Smooth muscle cell (in vitro differentiated cells): ENCODE data around the gene SLC35F4. TPM values are rescaled to one million over a fixed set of nuclear protein-coding genes. Genes with fewer than 3 reads are reported as not detected.

Experiments
- DNase-seq: peaks from one replicate; lab custom pipeline; 2025; ENCODE audit not compliant: unreplicated experiment; lab: John Stamatoyannopoulos, UW
- H2AFZ ChIP-seq: fragments of 200-600 bp; sonication (generic); 2 replicates; pipeline ENCODE4 v1.6.0; 2016; ENCODE audit warnings: antibody characterized with exemption, low read depth, mild to moderate bottlenecking
- H3F3A ChIP-seq: fragments of 200-600 bp; sonication (generic); 2 replicates; pipeline ENCODE4 v1.6.0; 2017; ENCODE audit warnings: antibody characterized with exemption, low read depth
- H3K27ac ChIP-seq: fragments of 200-600 bp; sonication (generic); 2 replicates; pipeline ENCODE4 v1.5.1; 2016; ENCODE audit warnings: low read depth, mild to moderate bottlenecking
- H3K27me3 ChIP-seq: fragments of 200-600 bp; sonication (generic); 2 replicates; pipeline ENCODE4 v1.6.1; 2016; ENCODE audit warnings: low read depth, mild to moderate bottlenecking
- H3K36me3 ChIP-seq: fragments of 200-600 bp; sonication (generic); 2 replicates; pipeline ENCODE4 v1.5.1; 2016; ENCODE audit warnings: low read depth
- H3K4me1 ChIP-seq: fragments of 200-600 bp; sonication (generic); 2 replicates; pipeline ENCODE4 v1.5.1; 2016; ENCODE audit warnings: low read depth
- H3K4me2 ChIP-seq: fragments of 200-600 bp; sonication (generic); 2 replicates; pipeline ENCODE4 v1.6.0; 2016; ENCODE audit warnings: mild to moderate bottlenecking
- H3K4me3 ChIP-seq: fragments of 200-600 bp; sonication (generic); 2 replicates; pipeline ENCODE4 v1.5.1; 2016; ENCODE audit warnings: mild to moderate bottlenecking
- H3K79me2 ChIP-seq: fragments of 200-600 bp; sonication (generic); 2 replicates; pipeline ENCODE4 v1.6.0; 2016; ENCODE audit warnings: low read depth, mild to moderate bottlenecking
- H3K9ac ChIP-seq: fragments of 200-600 bp; sonication (generic); 2 replicates; pipeline ENCODE4 v1.6.0; 2016; ENCODE audit warnings: low read depth
- H3K9me3 ChIP-seq: fragments of 200-600 bp; sonication (generic); replicated peaks from 2 replicates; pipeline ENCODE4 v1.5.1; 2016; ENCODE audit warnings: low read depth
- H4K20me1 ChIP-seq: fragments of 200-600 bp; sonication (generic); 2 replicates; pipeline ENCODE4 v1.6.0; 2016; ENCODE audit warnings: low read depth
- WGBS: methylation state at CpG from one replicate; pipeline ENCODE4 v1.1.7; 2016; ENCODE audit warnings: low lambda C conversion rate; 5-methylcytosine and 5-hydroxymethylcytosine counted together
- polyA plus RNA-seq: library from polyadenylated mRNA; unstranded; fragments of >200 nt; fragmentation: Nextera tagmentation; extraction: Ambion mirVana; gene quantifications from 2 replicates; pipeline ENCODE4 v1.2.1, GENCODE V29; 2016
- total RNA-seq: library from RNA; depleted of rRNA; stranded (reverse); fragments of >200 nt; gene quantifications from 2 replicates; pipeline ENCODE4 v1.2.3, GENCODE V29; 2014
- TF ChIP-seq, protein P1 (sequence below): fragments of 200-600 bp; sonication (generic); IDR thresholded peaks from 2 replicates; pipeline ENCODE4 v1.5.1; 2017; ENCODE audit warnings: borderline replicate concordance, mild to moderate bottlenecking, antibody characterized with exemption; ENCODE audit not compliant: insufficient read depth, poor library complexity, severe bottlenecking

Gene SLC35F4
- total and polyA plus RNA-seq, 2 experiments from 2014 or later, result not detected

DNA sequence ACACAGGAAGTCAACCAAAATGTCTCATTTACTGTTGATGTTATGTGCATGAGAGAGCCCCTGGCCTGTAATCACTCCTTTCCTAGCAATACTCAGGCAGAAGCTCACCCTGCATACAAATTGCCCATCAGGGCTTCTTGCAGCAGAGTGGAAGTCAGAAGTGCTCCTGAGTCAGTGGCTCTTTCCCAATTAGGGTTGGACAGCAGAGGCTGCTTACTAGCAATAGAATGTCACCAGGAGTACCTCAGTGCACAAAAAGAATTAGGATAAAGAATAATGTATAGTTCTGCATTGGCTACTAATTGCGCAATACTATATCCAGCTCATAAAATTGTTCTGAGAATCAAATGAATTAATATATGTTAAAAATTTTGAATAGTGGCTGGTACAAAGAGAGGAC lies 161.1 kb downstream of the SLC35F4 start:
- H2AFZ ChIP-seq, result no peak overlapping the region
- no peak overlapping the region for H3K9ac ChIP-seq
- no peaks in the 10 kb centered on the region for H3K79me2 ChIP-seq
- TF ChIP-seq, protein P1, sequence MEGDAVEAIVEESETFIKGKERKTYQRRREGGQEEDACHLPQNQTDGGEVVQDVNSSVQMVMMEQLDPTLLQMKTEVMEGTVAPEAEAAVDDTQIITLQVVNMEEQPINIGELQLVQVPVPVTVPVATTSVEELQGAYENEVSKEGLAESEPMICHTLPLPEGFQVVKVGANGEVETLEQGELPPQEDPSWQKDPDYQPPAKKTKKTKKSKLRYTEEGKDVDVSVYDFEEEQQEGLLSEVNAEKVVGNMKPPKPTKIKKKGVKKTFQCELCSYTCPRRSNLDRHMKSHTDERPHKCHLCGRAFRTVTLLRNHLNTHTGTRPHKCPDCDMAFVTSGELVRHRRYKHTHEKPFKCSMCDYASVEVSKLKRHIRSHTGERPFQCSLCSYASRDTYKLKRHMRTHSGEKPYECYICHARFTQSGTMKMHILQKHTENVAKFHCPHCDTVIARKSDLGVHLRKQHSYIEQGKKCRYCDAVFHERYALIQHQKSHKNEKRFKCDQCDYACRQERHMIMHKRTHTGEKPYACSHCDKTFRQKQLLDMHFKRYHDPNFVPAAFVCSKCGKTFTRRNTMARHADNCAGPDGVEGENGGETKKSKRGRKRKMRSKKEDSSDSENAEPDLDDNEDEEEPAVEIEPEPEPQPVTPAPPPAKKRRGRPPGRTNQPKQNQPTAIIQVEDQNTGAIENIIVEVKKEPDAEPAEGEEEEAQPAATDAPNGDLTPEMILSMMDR, result no peak
- H3K9me3 ChIP-seq, result no peaks in the 10 kb centered on the region
- no peak overlapping the region for H3K4me3 ChIP-seq
- H3K27ac ChIP-seq, result no peak overlapping the region
- 96% methylated on average over 1 of the region's 1 CpG for WGBS
- H3K4me1 ChIP-seq, result no peaks in the 10 kb centered on the region
- H3F3A ChIP-seq, result no peaks in the 10 kb centered on the region
- no peak for DNase-seq
- H3K4me2 ChIP-seq, result no peak overlapping the region
- H3K27me3 ChIP-seq, result no peaks in the 10 kb centered on the region
- H3K36me3 ChIP-seq, result no peaks in the 10 kb centered on the region
- no peaks in the 10 kb centered on the region for H4K20me1 ChIP-seq

DNA sequence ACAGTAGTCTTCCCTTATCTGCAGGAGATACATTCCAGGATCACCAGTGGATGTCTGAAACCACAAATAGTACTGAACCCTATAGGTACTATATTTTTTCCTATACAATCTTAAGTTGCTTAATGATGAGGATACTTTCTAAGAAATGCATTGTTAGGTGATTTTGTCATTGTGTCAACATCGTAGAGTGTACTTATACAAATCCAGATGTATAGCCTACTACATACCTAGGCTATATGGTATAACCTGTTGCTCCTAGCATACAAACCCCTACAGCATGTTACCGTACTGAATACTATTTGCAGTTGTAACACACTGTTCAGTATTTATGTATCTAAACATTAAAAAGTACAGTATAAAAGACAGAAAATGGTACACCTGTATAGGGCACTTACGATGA lies 165.9 kb downstream of the SLC35F4 start:
- no peaks in the 10 kb centered on the region for H3K9me3 ChIP-seq
- DNase-seq, result no peak
- 42% methylated on average over 3 of the region's 3 CpGs for WGBS
- H3K79me2 ChIP-seq, result no peaks in the 10 kb centered on the region
- TF ChIP-seq, protein P1, result no peak
- H2AFZ ChIP-seq, result no peak overlapping the region
- no peak overlapping the region for H3K9ac ChIP-seq
- no peaks in the 10 kb centered on the region for H3K4me1 ChIP-seq
- H3K4me2 ChIP-seq, result no peak overlapping the region
- H3F3A ChIP-seq, result no peaks in the 10 kb centered on the region
- no peak overlapping the region for H3K27ac ChIP-seq
- H3K4me3 ChIP-seq, result no peak overlapping the region
- H3K27me3 ChIP-seq, result no peaks in the 10 kb centered on the region
- no peaks in the 10 kb centered on the region for H3K36me3 ChIP-seq
- no peaks in the 10 kb centered on the region for H4K20me1 ChIP-seq

DNA sequence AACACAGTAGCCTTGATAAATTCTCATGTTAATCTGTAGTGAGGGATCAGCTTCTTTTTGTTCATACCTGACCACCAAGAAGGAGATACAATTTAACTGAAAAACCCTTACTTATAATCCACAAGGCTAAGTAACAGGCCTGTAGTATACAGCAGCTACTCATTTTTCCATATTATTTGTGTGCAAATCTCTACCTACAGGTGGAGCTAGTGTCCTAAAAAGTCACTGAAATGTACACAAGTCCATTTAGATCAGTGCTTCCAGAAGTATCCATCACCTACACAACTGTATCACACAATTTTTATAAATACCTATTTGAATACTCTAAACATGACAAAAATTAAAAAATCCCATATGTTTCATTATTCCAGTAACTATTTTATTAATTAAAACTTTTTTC lies 173.2 kb downstream of the SLC35F4 start:
- Histone ChIP-seq H3K4me2 (no peak overlapping the region), H3F3A (no peaks in the 10 kb centered on the region), H2AFZ (no peak overlapping the region), H3K79me2 (no peaks in the 10 kb centered on the region), H3K27ac (no peak overlapping the region), H3K4me1 (peaks cover 13% of the 10 kb centered on the region), H3K9me3 (no peaks in the 10 kb centered on the region), H3K27me3 (no peaks in the 10 kb centered on the region), H3K9ac (no peak overlapping the region), H3K36me3 (no peaks in the 10 kb centered on the region), H3K4me3 (no peak overlapping the region), H4K20me1 (no peaks in the 10 kb centered on the region)
- TF ChIP-seq, protein P1, result peak; percentile 49
- DNase-seq, result no peak

DNA sequence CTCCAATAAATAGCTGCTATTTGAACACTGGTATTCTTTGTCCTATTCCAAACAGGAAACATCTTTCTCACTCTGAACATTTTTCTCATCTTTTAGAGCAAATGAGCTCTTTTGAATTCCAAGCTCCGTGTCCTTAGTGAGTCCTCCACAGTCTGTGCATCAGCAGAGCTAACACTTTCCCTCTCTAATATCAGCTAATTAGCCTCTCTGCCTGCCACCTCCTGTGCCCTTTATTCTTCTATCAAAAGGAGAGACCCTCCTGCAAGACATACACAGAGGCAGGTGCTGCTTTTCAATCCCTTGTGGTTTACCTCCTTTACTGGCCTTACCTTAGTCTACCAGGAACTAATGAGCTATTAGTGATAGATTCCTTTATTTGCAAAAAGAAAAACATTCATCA lies 178.5 kb downstream of the SLC35F4 start:
- H2AFZ ChIP-seq, result no peak overlapping the region
- no peaks in the 10 kb centered on the region for H3K27me3 ChIP-seq
- H3K4me2 ChIP-seq, result no peak overlapping the region
- H3K27ac ChIP-seq, result no peak overlapping the region
- H3K79me2 ChIP-seq, result no peaks in the 10 kb centered on the region
- H3F3A ChIP-seq, result no peaks in the 10 kb centered on the region
- H4K20me1 ChIP-seq, result no peaks in the 10 kb centered on the region
- TF ChIP-seq, protein P1, result no peak
- no peak overlapping the region for H3K4me3 ChIP-seq
- H3K9ac ChIP-seq, result no peak overlapping the region
- H3K36me3 ChIP-seq, result no peaks in the 10 kb centered on the region
- peaks cover 30% of the 10 kb centered on the region for H3K4me1 ChIP-seq
- no peaks in the 10 kb centered on the region for H3K9me3 ChIP-seq
- 88% methylated on average over 1 of the region's 1 CpG for WGBS
- no peak for DNase-seq
